ENCODE measurements around the gene SPNS1. TPM values are rescaled to one million over a fixed set of nuclear protein-coding genes. Genes with fewer than 3 reads are reported as not detected.
"Not testable (repeated sequence)": the region's sequence is repeated elsewhere in the genome, so short reads cannot be mapped to it uniquely, and the experiment has no call there.

SPNS1 gene
- 21.9 and 23.6 TPM in 2 replicates for polyA plus RNA-seq (2011; rRNA removed)
- 19.2 and 21.3 TPM in 2 replicates for polyA minus RNA-seq (2011; rRNA and poly(A)+ RNA removed)

- TF ChIP-seq CTCF (IDR thresholded peaks at IDR 0.05; ENCODE audit: low read depth, low read length): no peak
- peak within 1 kb of the TSS; percentile 96 for H3K27ac ChIP-seq (ENCODE audit: low read depth, low read length)
- H3K4me3 ChIP-seq (ENCODE audit: low read depth, low read length): peak within 1 kb of the TSS; percentile 100
- no peaks in the 10 kb centered on the region; the same call in 1 of the 2 replicates for H3K9me3 ChIP-seq (ENCODE audit: control insufficient read depth, insufficient read depth, low read length)
- ChIA-PET POLR2A (interaction anchor here (1.0 to 1.1 kb wide), 2 partner anchors 24 to 204 kb away, joined by 3 to 4 read pairs; partner anchors contain the start of gene NFATC2IP), CTCF (interaction anchor here (0.6 to 1.2 kb wide), 5 partner anchors 23 to 787 kb away, joined by 3 to 4 read pairs (median 4); partner anchors contain the start of gene NFATC2IP)
- DNase-seq (ENCODE audit: low read depth, low spot score): peak; percentile 94
- no peaks in the 10 kb centered on the region for H3K27me3 ChIP-seq (ENCODE audit: control insufficient read depth, insufficient read depth, low read length)
These were observed at the start of gene SPNS1 for GRCh38 chr16:28974437-28975157. Gene SPNS1 (plus strand): TSS chr16:28974778. CDS start chr16:28975152, 374 bp downstream.

GRCh38 chr16:28925386-28926228 is 49.0 kb upstream of the SPNS1 start:
- DNase-seq (ENCODE audit: low read depth, low spot score): no peak
- peak overlapping the region; percentile 84 for H3K4me3 ChIP-seq (ENCODE audit: low read depth, low read length)
- POLR2A ChIA-PET: interaction anchor here (0.6 to 1.1 kb wide), 4 partner anchors 19 to 102 kb away, joined by 3 to 7 read pairs (median 4); no protein-coding TSS in a partner anchor

GRCh38 chr16:28926284-28926683 is 48.3 kb upstream of the SPNS1 start:
- H3K4me3 ChIP-seq (ENCODE audit: low read depth, low read length): peak overlapping the region; percentile 84; the same call in 1 of the 2 replicates
- not testable (repeated sequence) for H3K27me3 ChIP-seq (ENCODE audit: control insufficient read depth, insufficient read depth, low read length); DNase-seq (ENCODE audit: low read depth, low spot score); H3K27ac ChIP-seq (ENCODE audit: low read depth, low read length); H3K9me3 ChIP-seq (ENCODE audit: control insufficient read depth, insufficient read depth, low read length)
- ChIA-PET CTCF (interaction anchor here (0.6 to 2.3 kb wide), 3 partner anchors 19 to 858 kb away, joined by 5 to 10 read pairs (median 5); no protein-coding TSS in a partner anchor), POLR2A (interaction anchor here (0.6 kb wide), 1 partner anchor 103 kb away, joined by 3 read pairs; no protein-coding TSS in a partner anchor)

More at GRCh38 chr16:28925386-28926228, 49.0 kb upstream of the SPNS1 start:
- H3K27ac ChIP-seq (ENCODE audit: low read depth, low read length): peak overlapping the region; percentile 92
- CTCF ChIA-PET: interaction anchor here (0.6 to 2.3 kb wide), 2 partner anchors 20 to 114 kb away, joined by 5 to 10 read pairs; no protein-coding TSS in a partner anchor
- no peaks in the 10 kb centered on the region; the same call in 1 of the 2 replicates for H3K9me3 ChIP-seq (ENCODE audit: control insufficient read depth, insufficient read depth, low read length)
- TF ChIP-seq CTCF (IDR thresholded peaks at IDR 0.05; ENCODE audit: low read depth, low read length): no peak
- no peaks in the 10 kb centered on the region for H3K27me3 ChIP-seq (ENCODE audit: control insufficient read depth, insufficient read depth, low read length)

- no peak overlapping the region for H3K4me3 ChIP-seq (ENCODE audit: low read depth, low read length)
- H3K27me3 ChIP-seq (ENCODE audit: control insufficient read depth, insufficient read depth, low read length): no peaks in the 10 kb centered on the region
- no peak for TF ChIP-seq CTCF (IDR thresholded peaks at IDR 0.05; ENCODE audit: low read depth, low read length)
- CTCF ChIA-PET: no interaction called here
- no peak overlapping the region for H3K27ac ChIP-seq (ENCODE audit: low read depth, low read length)
- POLR2A ChIA-PET: no interaction called here
- DNase-seq (ENCODE audit: low read depth, low spot score): no peak
- no peaks in the 10 kb centered on the region; the same call in 1 of the 2 replicates for H3K9me3 ChIP-seq (ENCODE audit: control insufficient read depth, insufficient read depth, low read length)
These were observed 46.8 kb upstream of the SPNS1 start for GRCh38 chr16:28927815-28928214.

- no peak for DNase-seq (ENCODE audit: low read depth, low spot score)
- ChIA-PET POLR2A (no interaction called here), CTCF (interaction anchor here (2.0 kb wide), 1 partner anchor 15 kb away, joined by 8 read pairs; no protein-coding TSS in a partner anchor)
- Histone ChIP-seq H3K9me3 (ENCODE audit: control insufficient read depth, insufficient read depth, low read length) (no peaks in the 10 kb centered on the region; the same call in 1 of the 2 replicates), H3K27ac (ENCODE audit: low read depth, low read length) (no peak overlapping the region), H3K4me3 (ENCODE audit: low read depth, low read length) (no peak overlapping the region), H3K27me3 (ENCODE audit: control insufficient read depth, insufficient read depth, low read length) (no peaks in the 10 kb centered on the region)
- no peak for TF ChIP-seq CTCF (IDR thresholded peaks at IDR 0.05; ENCODE audit: low read depth, low read length)
These were observed 44.4 kb upstream of the SPNS1 start for GRCh38 chr16:28930203-28930602.

All from AG04450 (cell line).